K562 (cell line): ENCODE results near the gene TMEM255A. TPM values are rescaled to one million over a fixed set of nuclear protein-coding genes. Genes with fewer than 3 reads are reported as not detected.

Source experiments
- ATAC-seq: fragments of 200-7000 bp; cut with Tn5 transposase; 3 replicates; pipeline ENCODE4 v1.9.1; 2020; ENCODE audit warnings: moderate library complexity
- BruUV-seq: library from RNA; stranded (reverse); fragments of 400-500 nt; replicated peaks from 2 replicates; lab custom pipeline; 2021; lab: Mats Ljungman, UMichigan
- CTCF ChIA-PET: fragments of 300-600 bp; formaldehyde crosslinking; extraction: SDS; loops from one replicate; lab custom pipeline; 2021; ENCODE audit warnings: low intra/inter-chr PET ratio; lab: Yijun Ruan, JAX
- POLR2A ChIA-PET: fragments of 300-600, 350-650 bp; sonication (Branson Sonifier 250); formaldehyde crosslinking; extraction: SDS; loops from one replicate; lab custom pipeline; 2021; ENCODE audit warnings: antibody characterized with exemption, inconsistent platforms; lab: Yijun Ruan, JAX
- DNase-seq, 4 experiments: peaks; one replicate each; pipeline versions ENCODE4 v3.0.0 to v3.0.0-alpha.2; 2011 to 2018; ENCODE audit warnings: low spot score in 3 of 4, mixed read lengths in 3 of 4; ENCODE audit errors: extremely low read depth in 1 of 4
- FAIRE-seq: peaks from 2 replicates; lab custom pipeline; 2011; peaks lifted over from hg19 to GRCh38; lab: Jason Lieb, UNC
- H2AFZ ChIP-seq: 2 replicates; pipeline ENCODE4 v1.6.0; 2011; ENCODE audit warnings: low read depth, low read length, control low read depth, inconsistent platforms
- H3K27ac ChIP-seq: fragments of 200-600 bp; 3 replicates; pipeline ENCODE4 v1.8.0; 2011; ENCODE audit warnings: low read depth, mild to moderate bottlenecking, control low read depth, inconsistent platforms, low read length, moderate library complexity, mixed read lengths; ENCODE audit errors: extremely low read depth
- H3K27me3 ChIP-seq, 2 experiments: fragments of 300-600 bp in 1 of 2; 2 replicates in 1 of 2; 3 replicates in 1 of 2; pipeline versions ENCODE4 v1.6.0 to v1.8.0; 2011; ENCODE audit warnings: inconsistent platforms in 2 of 2, low read length in 2 of 2, mild to moderate bottlenecking in 1 of 2, mixed read lengths in 1 of 2, moderate library complexity in 1 of 2; ENCODE audit not compliant: control insufficient read depth in 2 of 2, insufficient read depth in 2 of 2
- H3K36me3 ChIP-seq: fragments of 300-600 bp; 3 replicates; pipeline ENCODE4 v1.8.0; 2011; ENCODE audit warnings: mild to moderate bottlenecking, low read length, inconsistent platforms; ENCODE audit not compliant: control insufficient read depth, insufficient read depth
- H3K4me1 ChIP-seq, 2 experiments: fragments of 200-600 bp in 1 of 2; replicated peaks in 1 of 2; 2 replicates in 1 of 2; 3 replicates in 1 of 2; pipeline versions ENCODE4 v1.5.1 to v1.8.0; 2011; ENCODE audit warnings: inconsistent platforms in 2 of 2, low read length in 2 of 2, mild to moderate bottlenecking in 1 of 2, mixed read lengths in 1 of 2, moderate library complexity in 1 of 2; ENCODE audit not compliant: control insufficient read depth in 2 of 2, insufficient read depth in 2 of 2
- H3K4me2 ChIP-seq: 2 replicates; pipeline ENCODE4 v1.6.1; 2011; ENCODE audit warnings: low read length, control low read depth, inconsistent platforms, mixed read lengths; ENCODE audit not compliant: insufficient read depth
- H3K4me3 ChIP-seq: fragments of 200-600 bp; sonication (generic), shearing (Covaris generic); 2 replicates; pipeline ENCODE4 v1.5.1; 2016; ENCODE audit warnings: control low read depth, inconsistent platforms
- H3K79me2 ChIP-seq: fragments of 200-600 bp; 3 replicates; pipeline ENCODE4 v1.8.0; 2011; ENCODE audit warnings: low read length, inconsistent platforms; ENCODE audit not compliant: control insufficient read depth, insufficient read depth
- H3K9ac ChIP-seq, 2 experiments: 2 replicates each; pipeline versions ENCODE4 v1.6.0 to v1.6.1; 2011; ENCODE audit warnings: low read depth in 2 of 2, low read length in 2 of 2, control low read depth in 1 of 2, inconsistent platforms in 1 of 2, mild to moderate bottlenecking in 1 of 2, mixed read lengths in 1 of 2; ENCODE audit not compliant: insufficient read depth in 1 of 2
- H3K9me1 ChIP-seq: one replicate; pipeline ENCODE4 v1.6.0; 2011; ENCODE audit warnings: inconsistent platforms, mild to moderate bottlenecking, low read length, moderate library complexity; ENCODE audit not compliant: control insufficient read depth, insufficient read depth
- H3K9me3 ChIP-seq: replicated peaks from 2 replicates; pipeline ENCODE4 v1.5.1; 2011; ENCODE audit warnings: low read depth, low read length, inconsistent platforms; ENCODE audit not compliant: control insufficient read depth, insufficient read depth
- H4K20me1 ChIP-seq: replicated peaks from 2 replicates; pipeline ENCODE4 v1.6.1; 2011; ENCODE audit warnings: low read length, inconsistent platforms, mixed read lengths; ENCODE audit not compliant: control insufficient read depth, insufficient read depth
- CBX8 ChIP-seq: fragments of 200-600 bp; sonication (generic); IDR thresholded peaks from 2 replicates; pipeline ENCODE4 v1.6.1; 2012; ENCODE audit warnings: borderline replicate concordance, mixed run types, low read depth, mild to moderate bottlenecking, moderate library complexity, mixed read lengths, low read length, control low read depth, inconsistent platforms; ENCODE audit not compliant: poor library complexity, severe bottlenecking; ENCODE audit errors: extremely low read depth
- EGR1 ChIP-seq: fragments of 450-650 bp; conservative IDR thresholded peaks from 2 replicates; pipeline ENCODE4 v1.6.1; 2017; ENCODE audit warnings: mild to moderate bottlenecking
- FOS ChIP-seq: IDR thresholded peaks from 3 replicates; pipeline ENCODE4 v1.6.1; 2011; ENCODE audit not compliant: insufficient read length; ENCODE audit errors: extremely low read depth
- MXI1 ChIP-seq: IDR thresholded peaks from 2 replicates; pipeline ENCODE4 v1.6.1; 2011; ENCODE audit warnings: low read depth, mild to moderate bottlenecking, improper control_type of control experiment, low read length
- NCOA6 ChIP-seq: fragments of 450-650 bp; IDR thresholded peaks from 2 replicates; pipeline ENCODE4 v1.6.1; 2017; ENCODE audit warnings: mild to moderate bottlenecking
- NRF1 ChIP-seq, 2 experiments: fragments of 450-650 bp; IDR thresholded peaks in 1 of 2; conservative IDR thresholded peaks in 1 of 2; 2 replicates each; pipeline ENCODE4 v1.6.1; 2014; ENCODE audit warnings: mild to moderate bottlenecking in 2 of 2
- POLR3G ChIP-seq: IDR thresholded peaks from 2 replicates; pipeline ENCODE4 v1.6.1; 2011; ENCODE audit not compliant: insufficient read length, insufficient replicate concordance; ENCODE audit errors: extremely low read depth
- TAF1 ChIP-seq: IDR thresholded peaks from 2 replicates; pipeline ENCODE4 v1.6.1; 2011; ENCODE audit warnings: mild to moderate bottlenecking, low read length, moderate library complexity; ENCODE audit not compliant: insufficient read depth, control insufficient read depth, severe bottlenecking; ENCODE audit errors: extremely low read depth
- TAL1 ChIP-seq: fragments of 450-650 bp; IDR thresholded peaks from 2 replicates; pipeline ENCODE4 v1.6.1; 2016; ENCODE audit warnings: mild to moderate bottlenecking
- ZFX ChIP-seq: sonication (generic); formaldehyde crosslinking; IDR thresholded peaks from 2 replicates; pipeline ENCODE4 v1.8.0; 2022; ENCODE audit warnings: mild to moderate bottlenecking, missing genetic modification reagents, moderate library complexity
- ZKSCAN1 ChIP-seq: fragments of 150-350 bp; IDR thresholded peaks from 2 replicates; pipeline ENCODE4 v1.6.1; 2016; ENCODE audit warnings: low read depth, low read length
- ZNF561 ChIP-seq: fragments of 450-650 bp; formaldehyde crosslinking; conservative IDR thresholded peaks from 2 replicates; pipeline ENCODE4 v1.4.0; 2020; ENCODE audit warnings: mild to moderate bottlenecking, moderate library complexity
- ZNF589 ChIP-seq: fragments of 200-800 bp; sonication (Bioruptor generic); IDR thresholded peaks from 2 replicates; pipeline ENCODE4 v1.6.1; 2016; ENCODE audit warnings: low read depth, missing genetic modification characterization, missing compliant biosample characterization
- ZNF785 ChIP-seq: fragments of 250-450 bp; sonication (Bioruptor Pico); IDR thresholded peaks from 2 replicates; pipeline ENCODE4 v1.4.0; 2020; ENCODE audit warnings: mild to moderate bottlenecking
- WGBS: fragments of 100-300 bp; shearing (Covaris generic); methylation state at CpG from one replicate; pipeline ENCODE4 v1.1.6; 2016; ENCODE audit warnings: low coverage, mixed read lengths; ENCODE audit not compliant: insufficient coverage; ENCODE audit errors: missing lambda C conversion rate; 5-methylcytosine and 5-hydroxymethylcytosine counted together
- in situ Hi-C: fragments of 300-500 bp; cut with MboI; formaldehyde crosslinking; loops from 4 replicates; pipeline ENCODE4 v1.15.0; 2018; ENCODE audit warnings: inconsistent platforms, mixed read lengths
- intact Hi-C: fragments of 100-400 bp; cut with micrococcal nuclease; formaldehyde crosslinking; loops from 2 replicates; pipeline ENCODE4 v1.14.2; 2022
- polyA plus RNA-seq, 8 experiments: library from polyadenylated mRNA; depleted of rRNA in 4 of 8; stranded (reverse) in 5 of 8; unstranded in 3 of 8; fragments of >200 nt; fragmentation: Nextera tagmentation in 2 of 8; fragmentation: Illumina TruSeq in 1 of 8; extraction: Ambion mirVana in 2 of 8; extraction: Trizol in 1 of 8; gene quantifications; 2 replicates each; pipeline versions ENCODE4 v1.2.1 to v1.2.3, GENCODE V29; 2011 to 2014; ENCODE audit warnings: inconsistent platforms in 1 of 8, missing spikeins in 1 of 8
- total RNA-seq, 7 experiments: library from RNA; depleted of rRNA in 6 of 7; stranded (reverse); fragments of >200 nt in 6 of 7; fragmentation: Illumina TruSeq in 2 of 7; extraction: Trizol in 2 of 7; gene quantifications; 2 replicates each; pipeline versions ENCODE4 v1.2.1 to v1.2.3, GENCODE V29; 2011 to 2021; ENCODE audit warnings: low replicate concordance in 1 of 7
- TF ChIP-seq, protein P1 (sequence below): fragments of 250-450 bp; sonication (Bioruptor Pico); IDR thresholded peaks from 2 replicates; pipeline ENCODE4 v1.8.0; 2022; ENCODE audit warnings: moderate library complexity, mild to moderate bottlenecking, inconsistent platforms
- TF ChIP-seq, protein P2 (sequence below): IDR thresholded peaks from 2 replicates; pipeline ENCODE4 v1.6.1; 2011; ENCODE audit warnings: borderline replicate concordance, low read depth, mild to moderate bottlenecking, moderate library complexity, low read length; ENCODE audit not compliant: insufficient read depth, poor library complexity, severe bottlenecking
- TF ChIP-seq, protein P3 (sequence below), 2 experiments: IDR thresholded peaks; 2 replicates each; pipeline ENCODE4 v1.6.1; 2012; ENCODE audit warnings: improper control_type of control experiment in 2 of 2, low read depth in 2 of 2, low read length in 2 of 2, borderline replicate concordance in 1 of 2

TMEM255A gene
- total and polyA plus RNA-seq, 9 of the 15 experiments (the other 6 are each of a cell fraction or from before 2014, with no cell fraction given) = 0.01 TPM; not detected in 8

DNA sequence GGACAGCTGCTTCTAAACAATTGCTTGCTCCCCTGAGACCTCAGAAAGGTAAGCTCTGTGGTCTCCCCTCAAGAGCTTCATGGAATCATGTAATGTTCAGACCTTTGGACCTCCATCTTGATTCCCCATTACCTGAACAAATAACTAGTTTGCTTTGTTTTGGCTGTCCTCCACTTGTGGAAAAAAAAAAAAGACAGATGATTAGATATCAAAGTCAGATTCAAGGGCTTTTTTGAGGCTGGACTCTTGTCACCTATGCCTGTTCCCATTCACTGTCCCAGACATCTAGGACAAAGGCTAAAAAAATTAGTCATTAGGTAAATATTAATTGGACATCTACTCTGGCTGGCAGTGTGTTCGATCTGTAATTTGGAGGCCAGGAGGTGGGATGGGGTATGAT lies 13.3 kb downstream of the TMEM255A start:
- no peak overlapping the region for H2AFZ ChIP-seq
- no peaks in the 10 kb centered on the region for H3K9me3 ChIP-seq
- intact Hi-C loops (no loop called here), in situ Hi-C loops (no loop called here)
- CTCF ChIA-PET = no interaction called here
- H3K9me1 ChIP-seq = no peaks in the 10 kb centered on the region
- no peak for ATAC-seq
- H3K4me3 ChIP-seq = no peak overlapping the region
- H3K4me1 ChIP-seq = no peaks in the 10 kb centered on the region; a peak in 1 of 5 replicates
- no peak overlapping the region for H3K4me2 ChIP-seq
- no peak for FAIRE-seq
- 29% methylated on average over 1 of the region's 1 CpG for WGBS
- no peak overlapping the region for H3K27ac ChIP-seq
- DNase-seq = no peak
- H3K79me2 ChIP-seq = no peaks in the 10 kb centered on the region
- H3K9ac ChIP-seq = no peak overlapping the region
- H3K27me3 ChIP-seq = no peaks in the 10 kb centered on the region
- POLR2A ChIA-PET = interaction anchor here (0.8 kb wide), 1 partner anchor 10 kb away, joined by 3 read pairs; no protein-coding TSS in a partner anchor
- TF ChIP-seq ZNF785 (CRISPR knock-in tag) = no peak
- TF ChIP-seq NRF1 (conservative IDR thresholded peaks at IDR 0.05 in 1 of 2, IDR thresholded peaks at IDR 0.05 in 1 of 2) = no peak
- no peak for TF ChIP-seq CBX8
- TF ChIP-seq, protein P1, sequence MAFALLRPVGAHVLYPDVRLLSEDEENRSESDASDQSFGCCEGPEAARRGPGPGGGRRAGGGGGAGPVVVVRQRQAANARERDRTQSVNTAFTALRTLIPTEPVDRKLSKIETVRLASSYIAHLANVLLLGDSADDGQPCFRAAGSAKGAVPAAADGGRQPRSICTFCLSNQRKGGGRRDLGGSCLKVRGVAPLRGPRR (CRISPR knock-in tag) = no peak
- no peak for TF ChIP-seq TAF1
- no peak for TF ChIP-seq POLR3G
- TF ChIP-seq EGR1 = no peak
- no peak for TF ChIP-seq ZNF589
- TF ChIP-seq ZNF561 = no peak
- no peak for TF ChIP-seq NCOA6
- no peak for TF ChIP-seq FOS
- no peak for TF ChIP-seq ZKSCAN1
- TF ChIP-seq, protein P2, sequence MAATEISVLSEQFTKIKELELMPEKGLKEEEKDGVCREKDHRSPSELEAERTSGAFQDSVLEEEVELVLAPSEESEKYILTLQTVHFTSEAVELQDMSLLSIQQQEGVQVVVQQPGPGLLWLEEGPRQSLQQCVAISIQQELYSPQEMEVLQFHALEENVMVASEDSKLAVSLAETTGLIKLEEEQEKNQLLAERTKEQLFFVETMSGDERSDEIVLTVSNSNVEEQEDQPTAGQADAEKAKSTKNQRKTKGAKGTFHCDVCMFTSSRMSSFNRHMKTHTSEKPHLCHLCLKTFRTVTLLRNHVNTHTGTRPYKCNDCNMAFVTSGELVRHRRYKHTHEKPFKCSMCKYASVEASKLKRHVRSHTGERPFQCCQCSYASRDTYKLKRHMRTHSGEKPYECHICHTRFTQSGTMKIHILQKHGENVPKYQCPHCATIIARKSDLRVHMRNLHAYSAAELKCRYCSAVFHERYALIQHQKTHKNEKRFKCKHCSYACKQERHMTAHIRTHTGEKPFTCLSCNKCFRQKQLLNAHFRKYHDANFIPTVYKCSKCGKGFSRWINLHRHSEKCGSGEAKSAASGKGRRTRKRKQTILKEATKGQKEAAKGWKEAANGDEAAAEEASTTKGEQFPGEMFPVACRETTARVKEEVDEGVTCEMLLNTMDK = no peak
- TF ChIP-seq, protein P3, sequence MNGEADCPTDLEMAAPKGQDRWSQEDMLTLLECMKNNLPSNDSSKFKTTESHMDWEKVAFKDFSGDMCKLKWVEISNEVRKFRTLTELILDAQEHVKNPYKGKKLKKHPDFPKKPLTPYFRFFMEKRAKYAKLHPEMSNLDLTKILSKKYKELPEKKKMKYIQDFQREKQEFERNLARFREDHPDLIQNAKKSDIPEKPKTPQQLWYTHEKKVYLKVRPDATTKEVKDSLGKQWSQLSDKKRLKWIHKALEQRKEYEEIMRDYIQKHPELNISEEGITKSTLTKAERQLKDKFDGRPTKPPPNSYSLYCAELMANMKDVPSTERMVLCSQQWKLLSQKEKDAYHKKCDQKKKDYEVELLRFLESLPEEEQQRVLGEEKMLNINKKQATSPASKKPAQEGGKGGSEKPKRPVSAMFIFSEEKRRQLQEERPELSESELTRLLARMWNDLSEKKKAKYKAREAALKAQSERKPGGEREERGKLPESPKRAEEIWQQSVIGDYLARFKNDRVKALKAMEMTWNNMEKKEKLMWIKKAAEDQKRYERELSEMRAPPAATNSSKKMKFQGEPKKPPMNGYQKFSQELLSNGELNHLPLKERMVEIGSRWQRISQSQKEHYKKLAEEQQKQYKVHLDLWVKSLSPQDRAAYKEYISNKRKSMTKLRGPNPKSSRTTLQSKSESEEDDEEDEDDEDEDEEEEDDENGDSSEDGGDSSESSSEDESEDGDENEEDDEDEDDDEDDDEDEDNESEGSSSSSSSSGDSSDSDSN (IDR thresholded peaks at IDR 0.05; ENCODE audit: borderline replicate concordance in 1 of 2, low read depth in 2 of 2, low read length in 2 of 2) = no peak
- TF ChIP-seq TAL1 = no peak
- TF ChIP-seq MXI1 = no peak
- TF ChIP-seq ZFX = no peak
- no peaks in the 10 kb centered on the region for H4K20me1 ChIP-seq
- no TSS peak for BruUV-seq
- no peaks in the 10 kb centered on the region for H3K36me3 ChIP-seq
